Retinal pigment epithelial cell (primary cell): ENCODE measurements around the gene DYNLT4.
"Not testable (repeated sequence)": the region's sequence is repeated elsewhere in the genome, so short reads cannot be mapped to it uniquely, and the experiment has no call there.

ENCODE experiments used
- DNase-seq: peaks from one replicate; pipeline ENCODE4 v3.0.0-alpha.2; 2010; ENCODE audit warnings: low read depth
- H3K4me3 ChIP-seq: 2 replicates; pipeline ENCODE4 v1.5.1; 2011; ENCODE audit warnings: mild to moderate bottlenecking, low read length, control low read depth, moderate library complexity
- TF ChIP-seq, protein P1 (sequence below): conservative IDR thresholded peaks from 2 replicates; pipeline ENCODE4 v1.5.1; 2011; ENCODE audit warnings: low read depth, low read length, control low read depth, inconsistent platforms

The DYNLT4 gene

DNA sequence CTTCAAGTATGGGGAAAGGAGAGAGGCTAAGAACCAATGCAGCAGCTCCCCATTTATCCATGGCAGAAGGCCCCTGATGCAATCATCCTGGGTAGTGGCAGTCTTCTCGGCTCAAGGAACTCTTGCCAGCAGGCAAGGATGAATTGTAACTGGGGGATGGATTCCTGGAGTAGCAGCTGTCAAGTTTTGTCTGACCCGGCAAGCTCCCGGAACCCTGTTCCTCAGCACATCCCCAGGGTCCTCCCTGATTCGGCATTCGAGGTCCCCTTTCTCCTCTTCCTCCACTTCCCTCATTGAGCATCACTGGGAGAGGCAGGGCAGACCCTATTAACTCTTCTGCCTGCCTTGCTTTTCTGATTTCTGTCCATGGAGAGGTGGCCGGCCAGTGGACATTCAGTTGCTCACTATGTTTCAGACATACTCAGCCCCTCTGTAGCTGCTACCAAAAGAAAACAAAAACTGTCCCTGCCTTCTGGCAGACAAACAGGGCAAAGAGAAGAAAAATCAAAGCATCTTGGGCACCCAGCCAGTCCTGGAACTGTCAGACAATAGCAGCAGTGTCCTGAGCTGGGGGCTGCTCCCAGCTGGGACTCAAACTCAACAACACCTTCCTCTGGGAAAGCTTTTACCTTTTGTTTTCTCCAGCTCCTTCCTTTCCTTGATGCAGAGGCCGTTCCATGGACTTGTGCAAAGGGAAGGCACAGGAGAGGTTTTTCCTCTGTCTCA, 41.5 kb upstream of the DYNLT4 start:
- TF ChIP-seq, protein P1, sequence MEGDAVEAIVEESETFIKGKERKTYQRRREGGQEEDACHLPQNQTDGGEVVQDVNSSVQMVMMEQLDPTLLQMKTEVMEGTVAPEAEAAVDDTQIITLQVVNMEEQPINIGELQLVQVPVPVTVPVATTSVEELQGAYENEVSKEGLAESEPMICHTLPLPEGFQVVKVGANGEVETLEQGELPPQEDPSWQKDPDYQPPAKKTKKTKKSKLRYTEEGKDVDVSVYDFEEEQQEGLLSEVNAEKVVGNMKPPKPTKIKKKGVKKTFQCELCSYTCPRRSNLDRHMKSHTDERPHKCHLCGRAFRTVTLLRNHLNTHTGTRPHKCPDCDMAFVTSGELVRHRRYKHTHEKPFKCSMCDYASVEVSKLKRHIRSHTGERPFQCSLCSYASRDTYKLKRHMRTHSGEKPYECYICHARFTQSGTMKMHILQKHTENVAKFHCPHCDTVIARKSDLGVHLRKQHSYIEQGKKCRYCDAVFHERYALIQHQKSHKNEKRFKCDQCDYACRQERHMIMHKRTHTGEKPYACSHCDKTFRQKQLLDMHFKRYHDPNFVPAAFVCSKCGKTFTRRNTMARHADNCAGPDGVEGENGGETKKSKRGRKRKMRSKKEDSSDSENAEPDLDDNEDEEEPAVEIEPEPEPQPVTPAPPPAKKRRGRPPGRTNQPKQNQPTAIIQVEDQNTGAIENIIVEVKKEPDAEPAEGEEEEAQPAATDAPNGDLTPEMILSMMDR = no peak
- no peak overlapping the region for H3K4me3 ChIP-seq
- DNase-seq = no peak

DNA sequence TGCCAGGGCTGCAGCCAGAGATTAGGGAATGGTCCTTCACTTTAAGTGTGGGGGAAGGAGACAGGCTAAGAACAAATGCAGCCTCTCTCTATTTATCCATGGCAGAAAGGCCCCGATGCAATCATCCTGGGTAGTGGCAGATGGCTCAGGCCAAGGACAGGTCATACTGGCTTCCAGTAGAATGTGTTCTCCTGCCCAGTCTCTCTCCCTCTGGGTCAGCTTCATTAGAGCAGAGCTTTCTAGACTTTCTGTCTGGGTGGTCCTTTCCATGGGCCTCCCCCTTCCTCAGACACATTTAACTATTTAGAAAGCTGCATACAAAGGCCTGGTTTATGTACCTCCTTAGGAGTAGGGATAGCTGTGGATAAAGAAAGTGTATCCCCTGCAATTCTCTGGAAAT, 40.7 kb upstream of the DYNLT4 start:
- DNase-seq = no peak
- H3K4me3 ChIP-seq = no peak overlapping the region
- TF ChIP-seq, protein P1 = no peak

DNA sequence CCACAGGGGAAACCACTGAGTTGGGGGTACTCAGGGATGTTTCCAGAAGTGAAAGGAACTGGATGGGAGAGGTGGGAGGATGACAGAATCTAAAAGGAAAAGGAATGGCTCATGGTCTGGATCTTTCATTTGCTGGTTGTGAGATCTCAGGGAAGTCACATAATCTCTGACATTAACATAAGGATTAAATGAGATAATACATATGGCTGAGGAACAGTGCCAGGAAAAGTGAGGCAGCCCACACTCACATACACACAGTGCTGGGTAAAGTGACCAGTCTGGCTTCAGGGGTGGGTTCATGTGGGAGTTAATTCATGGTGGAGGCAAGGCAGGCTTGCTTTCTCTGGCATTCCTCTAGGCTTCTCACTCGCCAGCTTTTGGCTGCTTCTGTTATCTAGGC, 39.8 kb upstream of the DYNLT4 start:
- TF ChIP-seq, protein P1 = no peak
- no peak overlapping the region for H3K4me3 ChIP-seq
- no peak for DNase-seq

DNA sequence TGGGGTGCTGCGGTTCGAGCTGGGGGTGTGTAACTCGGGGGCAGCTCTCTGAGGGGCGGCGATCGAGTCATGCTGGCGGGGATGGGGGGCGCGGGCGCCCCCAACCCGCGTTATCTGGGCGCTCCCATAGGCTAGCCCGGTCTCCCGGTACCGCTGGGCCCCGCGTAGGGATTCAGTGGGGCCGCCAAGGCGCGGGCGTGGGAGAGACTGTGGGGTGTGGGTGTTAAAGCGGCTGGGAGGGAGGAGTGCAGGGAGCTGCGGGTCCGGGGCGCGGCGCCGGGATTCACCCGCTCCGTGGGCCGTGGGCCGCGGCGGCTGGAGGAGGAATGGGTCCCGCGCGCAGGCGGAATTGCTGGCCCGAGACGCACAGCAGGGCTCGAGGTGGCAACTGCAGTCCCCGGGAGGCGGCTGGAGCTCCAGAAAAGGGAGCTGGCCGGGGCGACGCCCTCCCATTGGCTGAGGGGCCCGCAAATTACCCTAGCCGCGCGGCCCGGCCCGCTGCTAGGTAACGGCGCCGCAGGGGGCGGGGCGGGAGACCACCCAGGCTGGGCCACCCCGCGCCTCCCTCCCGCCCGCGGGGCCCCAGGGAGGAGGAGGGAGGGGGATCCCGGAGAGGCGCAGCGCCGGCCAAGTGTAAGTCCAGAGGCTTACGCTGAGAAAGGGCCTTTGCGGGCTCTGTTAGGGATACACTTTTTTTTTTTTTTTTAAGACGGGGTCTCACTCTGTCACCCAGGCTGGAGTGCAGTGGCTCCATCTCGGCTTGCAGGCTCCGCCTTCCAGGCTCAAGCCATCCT, 35.9 kb upstream of the DYNLT4 start, which contains the start of gene PTCH2:
TSS of gene PTCH2 (minus strand) at position 392 of the 794 bp plus-strand sequence. CDS start at position 71, 321 bp downstream.
- DNase-seq = peak; percentile 29
- TF ChIP-seq, protein P1 = no peak

GRCh38 chr1:44842486-44842861, 35.3 kb upstream of the DYNLT4 start:
- no peak for DNase-seq
- peak overlapping the region; percentile 57 for H3K4me3 ChIP-seq
- TF ChIP-seq, protein P1 = no peak

More for the DNA sequence above, 35.9 kb upstream of the DYNLT4 start, which contains the start of gene PTCH2:
- H3K4me3 ChIP-seq = peak within 1 kb of the TSS; percentile 57

DNA sequence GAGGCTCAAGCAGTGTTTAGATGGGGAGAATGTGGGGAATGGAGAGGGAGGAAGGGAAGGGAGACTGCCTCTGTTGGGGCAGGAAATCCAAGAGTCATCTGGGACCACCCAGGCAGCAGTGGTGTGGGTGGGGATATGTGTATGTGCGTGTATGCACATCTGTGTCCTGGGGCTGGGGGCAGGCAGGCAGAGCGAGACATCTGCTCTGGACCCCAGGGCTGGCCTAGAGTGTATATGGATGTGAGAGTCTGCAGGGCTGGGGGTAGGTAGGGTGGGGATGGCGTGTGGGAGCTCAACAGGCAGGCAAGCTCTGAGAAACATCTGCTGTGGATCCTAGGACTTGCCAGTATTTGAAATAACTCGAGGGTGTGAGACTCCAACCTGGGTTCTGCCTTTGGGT, 32.4 kb upstream of the DYNLT4 start:
- DNase-seq = no peak
- TF ChIP-seq, protein P1 = no peak
- H3K4me3 ChIP-seq = no peak overlapping the region

DNA sequence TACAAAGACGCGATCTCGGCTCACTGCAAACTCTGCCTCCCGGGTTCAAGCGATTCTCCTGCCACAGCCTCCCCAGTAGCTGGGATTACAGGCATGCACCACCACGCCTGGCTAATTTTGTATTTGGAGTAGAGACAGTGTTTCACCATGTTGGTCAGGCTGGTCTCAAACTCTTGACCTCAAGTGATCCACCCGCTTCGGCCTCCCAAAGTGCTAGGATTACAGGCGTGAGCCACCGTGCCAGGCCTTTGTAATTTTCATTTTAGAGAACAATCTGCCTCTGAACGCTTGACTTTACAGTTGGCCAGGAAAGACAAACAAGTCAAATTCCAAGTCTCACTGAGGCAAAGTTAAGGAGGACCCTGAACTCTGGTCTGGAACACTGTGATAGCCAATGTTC, 31.1 kb upstream of the DYNLT4 start:
- not testable (repeated sequence) for DNase-seq, H3K4me3 ChIP-seq
